HepG2 (cell line): ENCODE data around the gene SLCO2B1. TPM values are rescaled to one million over a fixed set of nuclear protein-coding genes. Genes with fewer than 3 reads are reported as not detected.

Source experiments
- ATF7-NPFF ChIP-seq: sonication (generic); formaldehyde crosslinking; IDR thresholded peaks from 2 replicates; pipeline ENCODE4 v1.8.1; 2023; ENCODE audit warnings: mild to moderate bottlenecking, low read depth, missing genetic modification reagents, moderate library complexity
- CENPBD1 ChIP-seq: sonication (generic); formaldehyde crosslinking; IDR thresholded peaks from 2 replicates; pipeline ENCODE4 v1.8.0; 2022; ENCODE audit warnings: missing genetic modification reagents, low read depth, mild to moderate bottlenecking, borderline replicate concordance
- EEA1 ChIP-seq: sonication (generic); formaldehyde crosslinking; IDR thresholded peaks from 2 replicates; pipeline ENCODE4 v1.5.1; 2020; ENCODE audit warnings: mild to moderate bottlenecking, missing genetic modification reagents, borderline replicate concordance
- FOSL1 ChIP-seq: sonication (generic); formaldehyde crosslinking; IDR thresholded peaks from 2 replicates; pipeline ENCODE4 v1.9.0; 2021; ENCODE audit warnings: missing genetic modification reagents, borderline replicate concordance
- IKZF5 ChIP-seq: IDR thresholded peaks from 2 replicates; pipeline ENCODE4 v1.6.1; 2018; ENCODE audit warnings: missing genetic modification reagents, mild to moderate bottlenecking, missing compliant biosample characterization
- MZF1 ChIP-seq: sonication (generic); formaldehyde crosslinking; IDR thresholded peaks from 2 replicates; pipeline ENCODE4 v1.8.1; 2023; ENCODE audit warnings: mild to moderate bottlenecking, missing genetic modification reagents, borderline replicate concordance
- NCOR1 ChIP-seq: fragments of 200-600 bp; sonication (generic); IDR thresholded peaks from 2 replicates; pipeline ENCODE4 v1.7.0; 2017; ENCODE audit warnings: antibody characterized with exemption, low read length, borderline replicate concordance
- NR2F1 ChIP-seq, 2 experiments: fragments of 450-650 bp in 1 of 2; formaldehyde crosslinking in 1 of 2; IDR thresholded peaks; 2 replicates each; pipeline versions ENCODE4 v1.5.0 to v1.6.1; 2016 to 2020; ENCODE audit warnings: mild to moderate bottlenecking in 1 of 2, missing compliant biosample characterization in 1 of 2, missing genetic modification reagents in 1 of 2, moderate library complexity in 1 of 2
- PITX1 ChIP-seq: sonication (generic); formaldehyde crosslinking; IDR thresholded peaks from 2 replicates; pipeline ENCODE4 v1.5.1; 2020; ENCODE audit warnings: mild to moderate bottlenecking, missing genetic modification reagents
- PTBP1 ChIP-seq: fragments of 200-400 bp; formaldehyde crosslinking; IDR thresholded peaks from 2 replicates; pipeline ENCODE4 v1.6.1; 2018; ENCODE audit warnings: low read length, low read depth; ENCODE audit not compliant: poor library complexity, severe bottlenecking
- RAD21 ChIP-seq: fragments of 450-650 bp; formaldehyde crosslinking; IDR thresholded peaks from 2 replicates; pipeline ENCODE4 v1.5.0; 2020; ENCODE audit warnings: mild to moderate bottlenecking
- RBAK ChIP-seq: sonication (generic); formaldehyde crosslinking; IDR thresholded peaks from 2 replicates; pipeline ENCODE4 v1.5.1; 2020; ENCODE audit warnings: mild to moderate bottlenecking, missing genetic modification reagents
- SP2 ChIP-seq: sonication (generic); formaldehyde crosslinking; IDR thresholded peaks from 2 replicates; pipeline ENCODE4 v1.5.1; 2020; ENCODE audit warnings: mild to moderate bottlenecking, missing genetic modification reagents
- TMF1 ChIP-seq: sonication (generic); formaldehyde crosslinking; IDR thresholded peaks from 2 replicates; pipeline ENCODE4 v1.8.1; 2022; ENCODE audit warnings: low read depth, missing genetic modification reagents
- ZBTB3 ChIP-seq: sonication (generic); formaldehyde crosslinking; IDR thresholded peaks from 2 replicates; pipeline ENCODE4 v1.4.0; 2020; ENCODE audit warnings: low read depth, mild to moderate bottlenecking, moderate library complexity, missing genetic modification reagents, borderline replicate concordance
- ZFY ChIP-seq: sonication (generic); formaldehyde crosslinking; IDR thresholded peaks from 2 replicates; pipeline ENCODE4 v1.4.0; 2020; ENCODE audit warnings: missing genetic modification reagents
- ZNF10 ChIP-seq: sonication (generic); formaldehyde crosslinking; IDR thresholded peaks from 2 replicates; pipeline ENCODE4 v1.4.0; 2020; ENCODE audit warnings: mild to moderate bottlenecking, low read depth, missing genetic modification reagents, borderline replicate concordance
- ZNF362 ChIP-seq: sonication (generic); formaldehyde crosslinking; IDR thresholded peaks from 2 replicates; pipeline ENCODE4 v1.4.0; 2020; ENCODE audit warnings: missing genetic modification reagents, mild to moderate bottlenecking, borderline replicate concordance
- ZNF441 ChIP-seq: sonication (generic); formaldehyde crosslinking; IDR thresholded peaks from 2 replicates; pipeline ENCODE4 v1.7.0; 2021; ENCODE audit warnings: missing genetic modification reagents, borderline replicate concordance
- ZNF564 ChIP-seq: sonication (generic); formaldehyde crosslinking; IDR thresholded peaks from 2 replicates; pipeline ENCODE4 v1.8.1; 2023; ENCODE audit warnings: mild to moderate bottlenecking, missing genetic modification reagents
- ZNF777 ChIP-seq: sonication (generic); formaldehyde crosslinking; IDR thresholded peaks from 2 replicates; pipeline ENCODE4 v1.4.0; 2020; ENCODE audit warnings: missing genetic modification reagents
- ZNF782 ChIP-seq: sonication (generic); formaldehyde crosslinking; IDR thresholded peaks from 2 replicates; pipeline ENCODE4 v1.4.0; 2020; ENCODE audit warnings: missing genetic modification reagents, mild to moderate bottlenecking, borderline replicate concordance
- ZSCAN9 ChIP-seq: IDR thresholded peaks from 2 replicates; pipeline ENCODE4 v1.6.1; 2016; ENCODE audit warnings: borderline replicate concordance
- ZXDC ChIP-seq: sonication (generic); formaldehyde crosslinking; IDR thresholded peaks from 2 replicates; pipeline ENCODE4 v1.5.0; 2020; ENCODE audit warnings: mild to moderate bottlenecking, missing genetic modification reagents
- polyA plus RNA-seq, 8 experiments: library from polyadenylated mRNA; depleted of rRNA in 3 of 8; stranded (reverse) in 7 of 8; unstranded in 1 of 8; fragments of >200 nt; fragmentation: Illumina TruSeq in 4 of 8; extraction: Trizol in 4 of 8; gene quantifications; 2 replicates each; pipeline versions ENCODE4 v1.2.1 to v1.2.3, GENCODE V29; 2011 to 2016; ENCODE audit warnings: low read depth in 4 of 8, missing spikeins in 1 of 8, mixed read lengths in 1 of 8; ENCODE audit not compliant: insufficient read depth in 1 of 8
- total RNA-seq, 5 experiments: library from RNA; depleted of rRNA; stranded (reverse); fragments of >200 nt; fragmentation: Illumina TruSeq; extraction: Trizol; gene quantifications; 2 replicates each; pipeline ENCODE4 v1.2.3, GENCODE V29; 2016; ENCODE audit warnings: low read depth in 1 of 5

Gene SLCO2B1
- total and polyA plus RNA-seq, 2 of the 13 experiments (the other 11 are each of a cell fraction or from before 2014, with no cell fraction given), result 15.3 to 19.8 TPM

- no peak; the same call in 1 of the 2 replicates for TF ChIP-seq ZNF362 (CRISPR knock-in tag)
- TF ChIP-seq ZXDC (CRISPR knock-in tag), result no peak
- no peak for TF ChIP-seq TMF1
- no peak for TF ChIP-seq ZBTB3 (CRISPR knock-in tag)
- 0 out of 2 replicates have a peak, but pooled peaks have one; percentile 35 for TF ChIP-seq EEA1 (CRISPR knock-in tag)
- TF ChIP-seq ZNF782 (CRISPR knock-in tag), result no peak
- TF ChIP-seq SP2 (CRISPR knock-in tag), result no peak
- TF ChIP-seq PITX1 (CRISPR knock-in tag), result peak; percentile 89
- TF ChIP-seq CENPBD1 (CRISPR knock-in tag), result no peak
- TF ChIP-seq ZNF441, result no peak
- TF ChIP-seq RAD21 (CRISPR knock-in tag), result peak; percentile 63
- no peak for TF ChIP-seq ZFY
- TF ChIP-seq IKZF5, result no peak; the same call in 1 of the 2 replicates
- peak; percentile 83; the same call in 1 of the 2 replicates for TF ChIP-seq NCOR1
- TF ChIP-seq ZNF564 (CRISPR knock-in tag), result no peak
- no peak for TF ChIP-seq ZNF10
- 0 out of 2 replicates have a peak, but pooled peaks have one; percentile 43 for TF ChIP-seq ZSCAN9
- TF ChIP-seq RBAK (CRISPR knock-in tag), result 0 out of 2 replicates have a peak, but pooled peaks have one; percentile 8
- peak; percentile 55 to 68; a peak in 2 of 4 replicates for TF ChIP-seq NR2F1 (CRISPR knock-in tag; IDR thresholded peaks at IDR 0.05)
- TF ChIP-seq MZF1 (CRISPR knock-in tag), result peak; percentile 27; the same call in 1 of the 2 replicates
- no peak for TF ChIP-seq PTBP1
- TF ChIP-seq ATF7-NPFF (CRISPR knock-in tag), result no peak
- no peak for TF ChIP-seq ZNF777 (CRISPR knock-in tag)
- no peak for TF ChIP-seq FOSL1
Measured at GRCh38 chr11:75159151-75159953, 8.4 kb downstream of the SLCO2B1 start (continued).
